ENCODE data around the gene SLC3A2. TPM values are rescaled to one million over a fixed set of nuclear protein-coding genes. Genes with fewer than 3 reads are reported as not detected.
"Not testable (repeated sequence)": the region's sequence is repeated elsewhere in the genome, so short reads cannot be mapped to it uniquely, and the experiment has no call there.

SLC3A2 gene
- total RNA-seq, 1 donor from 2014 or later: 181 TPM

- H3K27me3 Mint-ChIP-seq (ENCODE audit: low read depth): peaks cover 36% of the 10 kb centered on the region
- peaks cover 46% of the 10 kb centered on the region for H3K36me3 Mint-ChIP-seq (ENCODE audit: low read depth)
- H3K4me1 Mint-ChIP-seq: peaks cover 75% of the 10 kb centered on the region
- H3K27ac Mint-ChIP-seq (ENCODE audit: unreplicated experiment): peak overlapping the region; percentile 100
- DNase-seq (ENCODE audit: low read depth, low spot score): no peak
- no peaks in the 10 kb centered on the region for H3K9me3 Mint-ChIP-seq
- peak overlapping the region; percentile 98 for H3K4me3 Mint-ChIP-seq
- TF ChIP-seq CTCF (conservative IDR thresholded peaks at IDR 0.05): no peak
These were observed 25.7 kb upstream of the SLC3A2 start for GRCh38 chr11:62854825-62855570.

GRCh38 chr11:62855571-62856332 lies 24.9 kb upstream of the SLC3A2 start:
- peaks cover 46% of the 10 kb centered on the region for H3K36me3 Mint-ChIP-seq (ENCODE audit: low read depth)
- peak; percentile 97 for DNase-seq (ENCODE audit: low read depth, low spot score)
- H3K4me3 Mint-ChIP-seq: peak overlapping the region; percentile 98
- peaks cover 32% of the 10 kb centered on the region for H3K27me3 Mint-ChIP-seq (ENCODE audit: low read depth)
- no peaks in the 10 kb centered on the region for H3K9me3 Mint-ChIP-seq
- peaks cover 80% of the 10 kb centered on the region for H3K4me1 Mint-ChIP-seq
- no peak for TF ChIP-seq CTCF (conservative IDR thresholded peaks at IDR 0.05)
- peak overlapping the region; percentile 100 for H3K27ac Mint-ChIP-seq (ENCODE audit: unreplicated experiment)

DNA sequence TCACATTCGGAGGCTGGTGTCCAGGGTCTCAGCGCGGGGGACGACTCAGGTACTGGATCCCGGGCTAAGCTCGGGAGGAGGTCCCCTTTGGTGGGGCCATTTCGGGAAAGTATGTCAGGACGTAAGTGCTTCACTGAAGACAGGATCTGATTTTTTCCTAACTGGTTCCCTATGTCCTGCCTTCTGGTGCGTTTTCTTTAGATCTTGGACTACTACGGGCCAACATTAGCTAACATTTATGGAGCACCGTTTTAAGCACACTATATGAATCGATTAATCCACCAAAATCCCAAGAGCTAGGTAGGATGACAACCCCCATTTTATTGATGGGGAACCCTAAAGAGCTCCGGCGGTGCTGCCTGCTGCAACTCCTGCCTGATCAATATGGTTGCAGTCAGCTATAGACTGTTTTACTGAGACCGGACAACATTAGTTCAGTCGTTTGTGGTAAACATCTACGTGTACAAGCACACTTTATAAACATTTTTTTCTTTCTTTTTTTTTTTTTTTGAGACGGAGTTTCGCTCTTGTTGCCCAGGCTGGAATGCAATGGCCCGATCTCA lies 24.3 kb upstream of the SLC3A2 start:
- Mint-ChIP-seq H3K27ac (ENCODE audit: unreplicated experiment) (peak overlapping the region; percentile 100), H3K9me3 (no peaks in the 10 kb centered on the region), H3K27me3 (ENCODE audit: low read depth) (peaks cover 29% of the 10 kb centered on the region), H3K36me3 (ENCODE audit: low read depth) (peaks cover 46% of the 10 kb centered on the region), H3K4me3 (peak overlapping the region; percentile 98), H3K4me1 (peaks cover 80% of the 10 kb centered on the region)
- no peak for TF ChIP-seq CTCF (conservative IDR thresholded peaks at IDR 0.05)
- no peak for DNase-seq (ENCODE audit: low read depth, low spot score)

DNA sequence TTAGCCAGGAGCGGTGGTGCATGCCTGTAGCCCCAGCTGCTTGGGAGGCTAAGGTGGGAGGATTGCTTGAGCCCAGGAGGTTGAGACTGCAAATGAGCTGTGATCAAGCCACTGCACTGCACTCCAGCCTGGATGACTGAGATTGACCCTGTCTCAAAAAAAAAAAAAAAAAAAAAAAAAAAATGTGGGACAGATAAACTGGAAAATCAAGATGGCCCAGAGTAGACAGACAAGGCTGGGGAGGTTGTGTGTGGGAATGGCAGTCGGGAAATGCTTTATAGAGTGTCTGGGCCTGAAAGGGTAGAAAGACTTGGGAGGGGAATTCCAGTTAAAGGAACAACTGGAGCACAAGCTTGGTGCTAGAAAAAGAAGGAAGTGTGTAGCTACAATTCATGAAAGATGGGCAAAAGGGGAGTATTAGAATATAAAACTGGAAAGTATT lies 23.1 kb upstream of the SLC3A2 start:
- no peak overlapping the region for H3K27ac Mint-ChIP-seq (ENCODE audit: unreplicated experiment)
- no peaks in the 10 kb centered on the region for H3K9me3 Mint-ChIP-seq
- no peak for DNase-seq (ENCODE audit: low read depth, low spot score)
- peaks cover 21% of the 10 kb centered on the region for H3K27me3 Mint-ChIP-seq (ENCODE audit: low read depth)
- peaks cover 38% of the 10 kb centered on the region for H3K36me3 Mint-ChIP-seq (ENCODE audit: low read depth)
- H3K4me3 Mint-ChIP-seq: peak overlapping the region; percentile 98
- H3K4me1 Mint-ChIP-seq: peaks cover 74% of the 10 kb centered on the region
- TF ChIP-seq CTCF (conservative IDR thresholded peaks at IDR 0.05): no peak

GRCh38 chr11:62858201-62858600 lies 22.5 kb upstream of the SLC3A2 start:
- no peak for DNase-seq (ENCODE audit: low read depth, low spot score)
- peaks cover 32% of the 10 kb centered on the region for H3K36me3 Mint-ChIP-seq (ENCODE audit: low read depth)
- peak overlapping the region; percentile 98 for H3K4me3 Mint-ChIP-seq
- peaks cover 19% of the 10 kb centered on the region for H3K27me3 Mint-ChIP-seq (ENCODE audit: low read depth)
- TF ChIP-seq CTCF (conservative IDR thresholded peaks at IDR 0.05): no peak
- peak overlapping the region; percentile 72 for H3K27ac Mint-ChIP-seq (ENCODE audit: unreplicated experiment)
- no peaks in the 10 kb centered on the region for H3K9me3 Mint-ChIP-seq
- peaks cover 72% of the 10 kb centered on the region for H3K4me1 Mint-ChIP-seq

DNA sequence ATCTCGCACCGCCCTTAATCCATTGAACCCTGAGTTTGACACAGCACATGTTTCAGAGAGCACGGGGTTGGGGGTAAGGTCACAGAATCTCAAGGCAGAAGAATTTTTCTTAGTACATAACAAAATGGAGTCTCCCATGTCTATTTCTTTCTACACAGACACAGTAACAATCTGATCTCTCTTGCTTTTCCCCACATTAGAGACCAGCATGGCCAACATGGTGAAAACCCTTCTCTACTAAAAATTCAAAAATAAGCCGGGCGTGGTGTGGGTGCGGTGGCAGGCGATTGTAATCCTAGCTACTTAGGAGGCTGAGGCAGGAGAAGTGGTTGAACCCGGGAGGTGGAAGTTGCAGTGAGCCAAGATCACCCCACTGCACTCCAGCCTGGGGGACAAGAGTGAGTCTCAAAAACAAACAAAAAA lies 21.4 kb upstream of the SLC3A2 start:
- H3K9me3 Mint-ChIP-seq; DNase-seq (ENCODE audit: low read depth, low spot score); H3K27ac Mint-ChIP-seq (ENCODE audit: unreplicated experiment): not testable (repeated sequence)
- Mint-ChIP-seq H3K36me3 (ENCODE audit: low read depth) (peaks cover 21% of the 10 kb centered on the region), H3K27me3 (ENCODE audit: low read depth) (peaks cover 17% of the 10 kb centered on the region), H3K4me3 (peak overlapping the region; percentile 79), H3K4me1 (peaks cover 66% of the 10 kb centered on the region)
